Measurements from ENCODE around the gene KLF3. TPM values are rescaled to one million over a fixed set of nuclear protein-coding genes. Genes with fewer than 3 reads are reported as not detected.

The KLF3 gene
- total and polyA plus RNA-seq, 9 of the 15 experiments (the other 6 are each of a cell fraction or from before 2014, with no cell fraction given), result 9.9 to 47.2 (median 18.1) TPM

DNA sequence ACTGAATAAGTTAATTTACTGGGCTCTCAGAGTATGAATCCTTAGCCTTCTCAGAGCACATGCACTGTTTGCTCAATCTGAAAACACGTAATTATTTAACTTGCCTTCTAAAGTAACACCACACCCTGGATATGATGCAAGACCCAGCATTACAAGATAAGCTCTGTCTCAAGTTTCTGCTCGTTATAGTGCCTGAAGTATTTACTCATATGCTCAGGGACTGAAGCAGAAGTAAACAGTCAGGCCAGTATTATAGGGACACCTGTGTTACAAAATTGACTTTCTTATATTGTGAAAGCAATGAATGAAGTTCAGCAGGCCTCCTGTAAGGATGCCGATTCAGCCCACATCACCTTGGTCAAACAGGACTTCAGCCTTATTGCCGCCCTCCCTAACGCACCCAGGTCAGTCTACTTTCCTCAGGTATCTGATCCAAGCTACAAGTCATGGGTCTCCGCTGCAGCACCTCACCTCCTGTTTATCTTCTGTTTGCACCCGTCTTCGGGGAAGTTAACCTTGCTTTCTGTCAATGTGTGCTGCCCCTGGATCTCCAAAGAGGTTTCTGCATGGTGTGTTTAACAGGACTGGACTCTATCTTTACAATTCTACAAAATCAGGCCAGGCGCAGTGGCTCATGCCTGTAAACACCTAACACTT lies 42.8 kb upstream of the KLF3 start (continued):
- TF ChIP-seq, protein P1, sequence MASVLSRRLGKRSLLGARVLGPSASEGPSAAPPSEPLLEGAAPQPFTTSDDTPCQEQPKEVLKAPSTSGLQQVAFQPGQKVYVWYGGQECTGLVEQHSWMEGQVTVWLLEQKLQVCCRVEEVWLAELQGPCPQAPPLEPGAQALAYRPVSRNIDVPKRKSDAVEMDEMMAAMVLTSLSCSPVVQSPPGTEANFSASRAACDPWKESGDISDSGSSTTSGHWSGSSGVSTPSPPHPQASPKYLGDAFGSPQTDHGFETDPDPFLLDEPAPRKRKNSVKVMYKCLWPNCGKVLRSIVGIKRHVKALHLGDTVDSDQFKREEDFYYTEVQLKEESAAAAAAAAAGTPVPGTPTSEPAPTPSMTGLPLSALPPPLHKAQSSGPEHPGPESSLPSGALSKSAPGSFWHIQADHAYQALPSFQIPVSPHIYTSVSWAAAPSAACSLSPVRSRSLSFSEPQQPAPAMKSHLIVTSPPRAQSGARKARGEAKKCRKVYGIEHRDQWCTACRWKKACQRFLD (CRISPR knock-in tag; IDR thresholded peaks at IDR 0.05), result no peak
- no peak for TF ChIP-seq ZKSCAN1 (IDR thresholded peaks at IDR 0.05; ENCODE audit: low read depth, low read length)
- peak; percentile 100 for TF ChIP-seq CEBPB (tag; IDR thresholded peaks at IDR 0.05)
- TF ChIP-seq MXI1 (IDR thresholded peaks at IDR 0.05; ENCODE audit: low read depth, low read length), result no peak
- TF ChIP-seq, protein P2, sequence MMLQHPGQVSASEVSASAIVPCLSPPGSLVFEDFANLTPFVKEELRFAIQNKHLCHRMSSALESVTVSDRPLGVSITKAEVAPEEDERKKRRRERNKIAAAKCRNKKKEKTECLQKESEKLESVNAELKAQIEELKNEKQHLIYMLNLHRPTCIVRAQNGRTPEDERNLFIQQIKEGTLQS (IDR thresholded peaks at IDR 0.05), result peak; percentile 99
- TF ChIP-seq, protein P2 (CRISPR knock-in tag; conservative IDR thresholded peaks at IDR 0.05), result peak; percentile 80; the same call in 1 of the 2 replicates
- TF ChIP-seq DNMT1 (IDR thresholded peaks at IDR 0.05), result no peak
- no peak for TF ChIP-seq NFIX (CRISPR knock-in tag; IDR thresholded peaks at IDR 0.05; ENCODE audit: low read depth)
- peak; percentile 5; the same call in 1 of the 2 replicates for TF ChIP-seq HCFC1 (IDR thresholded peaks at IDR 0.05; ENCODE audit: low read depth, low read length)
- peak; percentile 69 to 82 for TF ChIP-seq FOXA3 (CRISPR knock-in tag; conservative IDR thresholded peaks at IDR 0.05 in 1 of 2, IDR thresholded peaks at IDR 0.05 in 1 of 2)
- TF ChIP-seq, protein P3, sequence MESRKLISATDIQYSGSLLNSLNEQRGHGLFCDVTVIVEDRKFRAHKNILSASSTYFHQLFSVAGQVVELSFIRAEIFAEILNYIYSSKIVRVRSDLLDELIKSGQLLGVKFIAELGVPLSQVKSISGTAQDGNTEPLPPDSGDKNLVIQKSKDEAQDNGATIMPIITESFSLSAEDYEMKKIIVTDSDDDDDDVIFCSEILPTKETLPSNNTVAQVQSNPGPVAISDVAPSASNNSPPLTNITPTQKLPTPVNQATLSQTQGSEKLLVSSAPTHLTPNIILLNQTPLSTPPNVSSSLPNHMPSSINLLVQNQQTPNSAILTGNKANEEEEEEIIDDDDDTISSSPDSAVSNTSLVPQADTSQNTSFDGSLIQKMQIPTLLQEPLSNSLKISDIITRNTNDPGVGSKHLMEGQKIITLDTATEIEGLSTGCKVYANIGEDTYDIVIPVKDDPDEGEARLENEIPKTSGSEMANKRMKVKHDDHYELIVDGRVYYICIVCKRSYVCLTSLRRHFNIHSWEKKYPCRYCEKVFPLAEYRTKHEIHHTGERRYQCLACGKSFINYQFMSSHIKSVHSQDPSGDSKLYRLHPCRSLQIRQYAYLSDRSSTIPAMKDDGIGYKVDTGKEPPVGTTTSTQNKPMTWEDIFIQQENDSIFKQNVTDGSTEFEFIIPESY (CRISPR knock-in tag; IDR thresholded peaks at IDR 0.05), result no peak
- TF ChIP-seq EHMT2 (IDR thresholded peaks at IDR 0.05), result no peak
- no peak; a peak in 1 of 4 replicates for TF ChIP-seq KDM1A (IDR thresholded peaks at IDR 0.05)
- TF ChIP-seq CBFA2T3 (IDR thresholded peaks at IDR 0.05), result peak; percentile 84
- TF ChIP-seq DMBX1 (CRISPR knock-in tag; IDR thresholded peaks at IDR 0.05; ENCODE audit: borderline replicate concordance), result no peak
- no peak for TF ChIP-seq ZNF431 (CRISPR knock-in tag; IDR thresholded peaks at IDR 0.05)
- no peak for TF ChIP-seq ZNF184 (CRISPR knock-in tag; IDR thresholded peaks at IDR 0.05)
- TF ChIP-seq FOSL1 (tag; conservative IDR thresholded peaks at IDR 0.05), result no peak
- no peak for TF ChIP-seq NCOA2 (IDR thresholded peaks at IDR 0.05; ENCODE audit: partially characterized antibody in 2 of 2)
- peak; percentile 9 for TF ChIP-seq MEIS2 (IDR thresholded peaks at IDR 0.05; ENCODE audit: partially characterized antibody)
- TF ChIP-seq RNF2 (IDR thresholded peaks at IDR 0.05), result peak; percentile 63
- no peak for TF ChIP-seq RHOXF2B (CRISPR knock-in tag; conservative IDR thresholded peaks at IDR 0.05)
- TF ChIP-seq, protein P4, sequence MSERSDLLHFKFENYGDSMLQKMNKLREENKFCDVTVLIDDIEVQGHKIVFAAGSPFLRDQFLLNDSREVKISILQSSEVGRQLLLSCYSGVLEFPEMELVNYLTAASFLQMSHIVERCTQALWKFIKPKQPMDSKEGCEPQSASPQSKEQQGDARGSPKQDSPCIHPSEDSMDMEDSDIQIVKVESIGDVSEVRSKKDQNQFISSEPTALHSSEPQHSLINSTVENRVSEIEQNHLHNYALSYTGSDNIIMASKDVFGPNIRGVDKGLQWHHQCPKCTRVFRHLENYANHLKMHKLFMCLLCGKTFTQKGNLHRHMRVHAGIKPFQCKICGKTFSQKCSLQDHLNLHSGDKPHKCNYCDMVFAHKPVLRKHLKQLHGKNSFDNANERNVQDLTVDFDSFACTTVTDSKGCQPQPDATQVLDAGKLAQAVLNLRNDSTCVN (CRISPR knock-in tag; IDR thresholded peaks at IDR 0.05), result no peak

Data from K562 (cell line).